Measurements from ENCODE around the gene APOA4. TPM values are rescaled to one million over a fixed set of nuclear protein-coding genes. Genes with fewer than 3 reads are reported as not detected.

APOA4 gene
- total and polyA plus RNA-seq, 2 experiments from 2014 or later, result 0.86 to 2.1 TPM

- Histone ChIP-seq H3K4me3 (peak overlapping the region; percentile 82), H3K27me3 (peaks cover 8% of the 10 kb centered on the region), H3K9me3 (ENCODE audit: low read depth) (no peaks in the 10 kb centered on the region), H3K27ac (peak overlapping the region; percentile 73), H3K36me3 (peaks cover 31% of the 10 kb centered on the region), H3K4me1 (ENCODE audit: low read depth) (peaks cover 3% of the 10 kb centered on the region)
- DNase-seq (ENCODE audit: low read depth in 1 of 2, low spot score in 1 of 2), result no peak
- no peak for TF ChIP-seq CTCF (IDR thresholded peaks at IDR 0.05; ENCODE audit: low read depth, low read length)
Observed at GRCh38 chr11:116787436-116787785, 35.7 kb downstream of the APOA4 start.

GRCh38 chr11:116786966-116787365 is 36.1 kb downstream of the APOA4 start:
- H3K9me3 ChIP-seq (ENCODE audit: low read depth), result no peaks in the 10 kb centered on the region
- H3K4me3 ChIP-seq, result peak overlapping the region; percentile 82
- H3K27ac ChIP-seq, result no peak overlapping the region
- no peak for DNase-seq (ENCODE audit: low read depth in 1 of 2, low spot score in 1 of 2)
- H3K27me3 ChIP-seq, result peaks cover 8% of the 10 kb centered on the region
- H3K4me1 ChIP-seq (ENCODE audit: low read depth), result peaks cover 3% of the 10 kb centered on the region
- H3K36me3 ChIP-seq, result peaks cover 35% of the 10 kb centered on the region
- TF ChIP-seq CTCF (IDR thresholded peaks at IDR 0.05; ENCODE audit: low read depth, low read length), result no peak

- Histone ChIP-seq H3K4me3 (no peak overlapping the region), H3K27me3 (peaks cover 8% of the 10 kb centered on the region), H3K4me1 (ENCODE audit: low read depth) (peaks cover 3% of the 10 kb centered on the region), H3K36me3 (peaks cover 38% of the 10 kb centered on the region), H3K27ac (no peak overlapping the region), H3K9me3 (ENCODE audit: low read depth) (no peaks in the 10 kb centered on the region)
- TF ChIP-seq CTCF (IDR thresholded peaks at IDR 0.05; ENCODE audit: low read depth, low read length), result no peak
- DNase-seq (ENCODE audit: low read depth in 1 of 2, low spot score in 1 of 2), result no peak
Observed at GRCh38 chr11:116786326-116786725, 36.8 kb downstream of the APOA4 start.

GRCh38 chr11:116782728-116783127 is 40.4 kb downstream of the APOA4 start:
- H3K36me3 ChIP-seq, result peaks cover 60% of the 10 kb centered on the region
- DNase-seq (ENCODE audit: low read depth in 1 of 2, low spot score in 1 of 2), result peak in 1 of 2 donors; percentile 76
- no peak for TF ChIP-seq CTCF (IDR thresholded peaks at IDR 0.05; ENCODE audit: low read depth, low read length)
- H3K4me1 ChIP-seq (ENCODE audit: low read depth), result peaks cover 3% of the 10 kb centered on the region
- no peak overlapping the region for H3K4me3 ChIP-seq
- H3K27ac ChIP-seq, result no peak overlapping the region
- H3K9me3 ChIP-seq (ENCODE audit: low read depth), result no peaks in the 10 kb centered on the region
- no peaks in the 10 kb centered on the region for H3K27me3 ChIP-seq

- no peak overlapping the region for H3K27ac ChIP-seq
- H3K27me3 ChIP-seq, result no peaks in the 10 kb centered on the region
- H3K4me1 ChIP-seq (ENCODE audit: low read depth), result peaks cover 5% of the 10 kb centered on the region
- no peaks in the 10 kb centered on the region for H3K9me3 ChIP-seq (ENCODE audit: low read depth)
- DNase-seq (ENCODE audit: low read depth in 1 of 2, low spot score in 1 of 2), result no peak
- no peak overlapping the region for H3K4me3 ChIP-seq
- peaks cover 48% of the 10 kb centered on the region for H3K36me3 ChIP-seq
- no peak for TF ChIP-seq CTCF (IDR thresholded peaks at IDR 0.05; ENCODE audit: low read depth, low read length)
Observed at GRCh38 chr11:116778556-116778955, 44.5 kb downstream of the APOA4 start.

GRCh38 chr11:116777056-116777455 is 46.0 kb downstream of the APOA4 start:
- Histone ChIP-seq H3K9me3 (ENCODE audit: low read depth) (no peaks in the 10 kb centered on the region), H3K27ac (no peak overlapping the region), H3K36me3 (peaks cover 34% of the 10 kb centered on the region), H3K4me3 (no peak overlapping the region), H3K27me3 (no peaks in the 10 kb centered on the region), H3K4me1 (ENCODE audit: low read depth) (peaks cover 8% of the 10 kb centered on the region)
- DNase-seq (ENCODE audit: low read depth in 1 of 2, low spot score in 1 of 2), result no peak
- TF ChIP-seq CTCF (IDR thresholded peaks at IDR 0.05; ENCODE audit: low read depth, low read length), result no peak
